HepG2 (cell line): Measurements from ENCODE around the gene OR8D4. TPM values are rescaled to one million over a fixed set of nuclear protein-coding genes. Genes with fewer than 3 reads are reported as not detected.

ENCODE experiments used
- ATAC-seq: fragments of 200-7000 bp; cut with Tn5 transposase; 3 replicates; pipeline ENCODE4 v1.9.1; 2020; ENCODE audit warnings: mild to moderate bottlenecking, moderate library complexity
- BruUV-seq: library from RNA; stranded (reverse); fragments of 400-500 nt; replicated peaks from 2 replicates; lab custom pipeline; 2021; lab: Mats Ljungman, UMichigan
- CTCF ChIA-PET: fragments of 300-600 bp; formaldehyde crosslinking; extraction: SDS; loops from one replicate; lab custom pipeline; 2021; ENCODE audit warnings: low total read pairs, inconsistent platforms, low intra/inter-chr PET ratio; lab: Yijun Ruan, JAX
- POLR2A ChIA-PET: fragments of 350-600 bp; sonication (Branson Sonifier 250); formaldehyde crosslinking; loops from one replicate; lab custom pipeline; 2020; ENCODE audit warnings: antibody characterized with exemption, inconsistent platforms; lab: Yijun Ruan, JAX
- DNase-seq: peaks from one replicate; pipeline ENCODE4 v3.0.0-alpha.2; 2015; ENCODE audit warnings: low spot score
- FAIRE-seq: peaks from 3 replicates; lab custom pipeline; 2011; peaks lifted over from hg19 to GRCh38; lab: Jason Lieb, UNC
- H2AFZ ChIP-seq: one replicate; pipeline ENCODE4 v1.6.1; 2011; ENCODE audit warnings: low read length, inconsistent platforms
- H3K27ac ChIP-seq: fragments of 300-600 bp; 3 replicates; pipeline ENCODE4 v1.8.0; 2011; ENCODE audit warnings: mixed run types, mild to moderate bottlenecking, mixed read lengths, low read length, inconsistent platforms; ENCODE audit not compliant: insufficient read depth; ENCODE audit errors: extremely low read length
- H3K27me3 ChIP-seq, 2 experiments: fragments of 200-600 bp in 1 of 2; 2 replicates in 1 of 2; 3 replicates in 1 of 2; pipeline versions ENCODE4 v1.6.0 to v1.8.0; 2011; ENCODE audit warnings: low read length in 2 of 2, mild to moderate bottlenecking in 2 of 2, moderate library complexity in 2 of 2, inconsistent platforms in 1 of 2; ENCODE audit not compliant: insufficient read depth in 2 of 2, control insufficient read depth in 1 of 2
- H3K36me3 ChIP-seq, 2 experiments: fragments of 200-600 bp in 1 of 2; replicated peaks in 1 of 2; 2 replicates in 1 of 2; 3 replicates in 1 of 2; pipeline versions ENCODE4 v1.5.1 to v1.8.0; 2011; ENCODE audit warnings: low read length in 2 of 2, inconsistent platforms in 1 of 2; ENCODE audit not compliant: insufficient read depth in 2 of 2, control insufficient read depth in 1 of 2
- H3K4me1 ChIP-seq: 2 replicates; pipeline ENCODE4 v1.5.1; 2012; ENCODE audit warnings: low read length, inconsistent platforms; ENCODE audit not compliant: insufficient read depth
- H3K4me2 ChIP-seq: 2 replicates; pipeline ENCODE4 v1.6.0; 2011; ENCODE audit warnings: low read depth, low read length, inconsistent platforms
- H3K4me3 ChIP-seq, 3 experiments: fragments of 200-600 bp in 1 of 3; sonication (generic), shearing (Covaris generic) in 1 of 3; replicated peaks in 1 of 3; 2 replicates each; pipeline ENCODE4 v1.5.1; 2011 to 2016; ENCODE audit warnings: low read length in 3 of 3, inconsistent platforms in 2 of 3, low read depth in 2 of 3, mild to moderate bottlenecking in 2 of 3, control low read depth in 1 of 3, mixed read lengths in 1 of 3; ENCODE audit not compliant: insufficient read depth in 1 of 3
- H3K79me2 ChIP-seq: one replicate; pipeline ENCODE4 v1.6.1; 2011; ENCODE audit warnings: low read length, inconsistent platforms; ENCODE audit not compliant: insufficient read depth
- H3K9ac ChIP-seq: 2 replicates; pipeline ENCODE4 v1.6.0; 2011; ENCODE audit warnings: mild to moderate bottlenecking, low read depth, low read length, inconsistent platforms; ENCODE audit not compliant: insufficient read depth
- H3K9me3 ChIP-seq: 2 replicates; pipeline ENCODE4 v1.5.1; 2012; ENCODE audit warnings: mild to moderate bottlenecking, low read length
- H4K20me1 ChIP-seq: 2 replicates; pipeline ENCODE4 v1.6.0; 2011; ENCODE audit warnings: inconsistent platforms, mild to moderate bottlenecking, low read length, moderate library complexity; ENCODE audit not compliant: insufficient read depth
- CAMTA2 ChIP-seq: sonication (generic); formaldehyde crosslinking; IDR thresholded peaks from 2 replicates; pipeline ENCODE4 v1.4.0; 2020; ENCODE audit warnings: mild to moderate bottlenecking, missing genetic modification reagents, borderline replicate concordance
- CHD2 ChIP-seq: IDR thresholded peaks from 2 replicates; pipeline ENCODE4 v1.6.1; 2011; ENCODE audit warnings: low read depth, low read length, improper control_type of control experiment
- CSRNP2 ChIP-seq: sonication (generic); formaldehyde crosslinking; conservative IDR thresholded peaks from 2 replicates; pipeline ENCODE4 v1.8.0; 2022; ENCODE audit warnings: low read depth, missing genetic modification reagents
- JDP2 ChIP-seq: sonication (generic); formaldehyde crosslinking; IDR thresholded peaks from 2 replicates; pipeline ENCODE4 v1.8.1; 2022; ENCODE audit warnings: missing genetic modification reagents, borderline replicate concordance
- JUNB ChIP-seq: sonication (generic); formaldehyde crosslinking; IDR thresholded peaks from 2 replicates; pipeline ENCODE4 v1.8.0; 2022; ENCODE audit warnings: missing genetic modification reagents, mild to moderate bottlenecking, borderline replicate concordance
- JUND ChIP-seq: sonication (generic); formaldehyde crosslinking; IDR thresholded peaks from 2 replicates; pipeline ENCODE4 v1.8.0; 2022; ENCODE audit warnings: mild to moderate bottlenecking, missing genetic modification reagents
- PHF21A ChIP-seq: sonication (generic); formaldehyde crosslinking; IDR thresholded peaks from 2 replicates; pipeline ENCODE4 v1.5.0; 2020; ENCODE audit warnings: mild to moderate bottlenecking, missing genetic modification reagents
- SALL1 ChIP-seq: sonication (generic); formaldehyde crosslinking; IDR thresholded peaks from 2 replicates; pipeline ENCODE4 v1.8.0; 2022; ENCODE audit warnings: mild to moderate bottlenecking, missing genetic modification reagents
- YEATS2 ChIP-seq: sonication (generic); formaldehyde crosslinking; IDR thresholded peaks from 2 replicates; pipeline ENCODE4 v1.4.0; 2020; ENCODE audit warnings: missing genetic modification reagents, borderline replicate concordance
- YEATS4 ChIP-seq: sonication (generic); formaldehyde crosslinking; IDR thresholded peaks from 2 replicates; pipeline ENCODE4 v1.4.0; 2020; ENCODE audit warnings: missing genetic modification reagents, borderline replicate concordance
- ZC3H13 ChIP-seq: sonication (generic); formaldehyde crosslinking; IDR thresholded peaks from 2 replicates; pipeline ENCODE4 v1.8.1; 2023; ENCODE audit warnings: mild to moderate bottlenecking, missing genetic modification reagents, moderate library complexity
- ZC3H4 ChIP-seq: sonication (generic); formaldehyde crosslinking; IDR thresholded peaks from 2 replicates; pipeline ENCODE4 v1.4.0; 2020; ENCODE audit warnings: missing genetic modification reagents, borderline replicate concordance
- ZNF143 ChIP-seq: sonication (generic); formaldehyde crosslinking; IDR thresholded peaks from 2 replicates; pipeline ENCODE4 v1.4.0; 2020; ENCODE audit warnings: missing genetic modification reagents
- ZNF224 ChIP-seq: sonication (generic); formaldehyde crosslinking; IDR thresholded peaks from 2 replicates; pipeline ENCODE4 v1.5.0; 2020; ENCODE audit warnings: mild to moderate bottlenecking, missing genetic modification reagents
- ZNF317 ChIP-seq: sonication (generic); formaldehyde crosslinking; IDR thresholded peaks from 2 replicates; pipeline ENCODE4 v1.5.0; 2020; ENCODE audit warnings: mild to moderate bottlenecking, missing genetic modification reagents
- ZNF484 ChIP-seq: sonication (generic); formaldehyde crosslinking; IDR thresholded peaks from 2 replicates; pipeline ENCODE4 v1.5.1; 2020; ENCODE audit warnings: mild to moderate bottlenecking, low read depth, missing genetic modification reagents, borderline replicate concordance
- WGBS: methylation state at CpG from one replicate; pipeline ENCODE4 v1.1.6; 2017; ENCODE audit warnings: low lambda C conversion rate; 5-methylcytosine and 5-hydroxymethylcytosine counted together
- in situ Hi-C: cut with HindIII; loops from 2 replicates; pipeline ENCODE4 v1.10.0; 2017; ENCODE audit warnings: low pct_unique_long_range_greater_than_20kb; ENCODE audit not compliant: extremely low pct_ligation_motif_present
- intact Hi-C: fragments of 100-400 bp; cut with micrococcal nuclease; formaldehyde crosslinking; loops from one replicate; pipeline ENCODE4 v1.10.0; 2022; ENCODE audit not compliant: unreplicated experiment
- polyA plus RNA-seq, 8 experiments: library from polyadenylated mRNA; depleted of rRNA in 3 of 8; stranded (reverse) in 7 of 8; unstranded in 1 of 8; fragments of >200 nt; fragmentation: Illumina TruSeq in 4 of 8; extraction: Trizol in 4 of 8; gene quantifications; 2 replicates each; pipeline versions ENCODE4 v1.2.1 to v1.2.3, GENCODE V29; 2011 to 2016; ENCODE audit warnings: low read depth in 4 of 8, missing spikeins in 1 of 8, mixed read lengths in 1 of 8; ENCODE audit not compliant: insufficient read depth in 1 of 8
- total RNA-seq, 5 experiments: library from RNA; depleted of rRNA; stranded (reverse); fragments of >200 nt; fragmentation: Illumina TruSeq; extraction: Trizol; gene quantifications; 2 replicates each; pipeline ENCODE4 v1.2.3, GENCODE V29; 2016; ENCODE audit warnings: low read depth in 1 of 5
- TF ChIP-seq, protein P1 (sequence below): sonication (generic); formaldehyde crosslinking; IDR thresholded peaks from 2 replicates; pipeline ENCODE4 v1.5.0; 2020; ENCODE audit warnings: missing genetic modification reagents
- TF ChIP-seq, protein P2 (sequence below): IDR thresholded peaks from 2 replicates; pipeline ENCODE4 v1.6.1; 2018; ENCODE audit warnings: missing genetic modification reagents, mild to moderate bottlenecking, missing compliant biosample characterization

Gene OR8D4
- total and polyA plus RNA-seq, 2 of the 13 experiments (the other 11 are each of a cell fraction or from before 2014, with no cell fraction given), result not detected

GRCh38 chr11:123924027-123924426 lies 22.1 kb downstream of the OR8D4 start:
- no peak for DNase-seq
- ATAC-seq, result no peak
- in situ Hi-C loops (no loop called here), intact Hi-C loops (no loop called here)
- ChIA-PET POLR2A (no interaction called here), CTCF (no interaction called here)
- Histone ChIP-seq H3K4me2 (no peak overlapping the region), H3K9me3 (peaks cover 3% of the 10 kb centered on the region; the same call in 1 of the 2 replicates), H3K36me3 (no peaks in the 10 kb centered on the region), H3K27me3 (no peaks in the 10 kb centered on the region), H3K9ac (no peak overlapping the region), H3K27ac (no peak overlapping the region), H3K79me2 (no peaks in the 10 kb centered on the region), H3K4me3 (no peak overlapping the region), H4K20me1 (no peaks in the 10 kb centered on the region), H2AFZ (no peak overlapping the region)
- no peak for FAIRE-seq
- 3% methylated on average over 1 of the region's 1 CpG for WGBS
- TF ChIP-seq ZNF317 (CRISPR knock-in tag), result no peak
- TF ChIP-seq, protein P1, sequence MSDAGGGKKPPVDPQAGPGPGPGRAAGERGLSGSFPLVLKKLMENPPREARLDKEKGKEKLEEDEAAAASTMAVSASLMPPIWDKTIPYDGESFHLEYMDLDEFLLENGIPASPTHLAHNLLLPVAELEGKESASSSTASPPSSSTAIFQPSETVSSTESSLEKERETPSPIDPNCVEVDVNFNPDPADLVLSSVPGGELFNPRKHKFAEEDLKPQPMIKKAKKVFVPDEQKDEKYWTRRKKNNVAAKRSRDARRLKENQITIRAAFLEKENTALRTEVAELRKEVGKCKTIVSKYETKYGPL (CRISPR knock-in tag), result no peak
- TF ChIP-seq CAMTA2, result no peak
- TF ChIP-seq JUNB (CRISPR knock-in tag), result no peak
- TF ChIP-seq ZC3H13 (CRISPR knock-in tag), result no peak
- TF ChIP-seq YEATS4 (CRISPR knock-in tag), result no peak
- no peak for TF ChIP-seq ZNF224
- no peak for TF ChIP-seq PHF21A (CRISPR knock-in tag)
- TF ChIP-seq, protein P2, sequence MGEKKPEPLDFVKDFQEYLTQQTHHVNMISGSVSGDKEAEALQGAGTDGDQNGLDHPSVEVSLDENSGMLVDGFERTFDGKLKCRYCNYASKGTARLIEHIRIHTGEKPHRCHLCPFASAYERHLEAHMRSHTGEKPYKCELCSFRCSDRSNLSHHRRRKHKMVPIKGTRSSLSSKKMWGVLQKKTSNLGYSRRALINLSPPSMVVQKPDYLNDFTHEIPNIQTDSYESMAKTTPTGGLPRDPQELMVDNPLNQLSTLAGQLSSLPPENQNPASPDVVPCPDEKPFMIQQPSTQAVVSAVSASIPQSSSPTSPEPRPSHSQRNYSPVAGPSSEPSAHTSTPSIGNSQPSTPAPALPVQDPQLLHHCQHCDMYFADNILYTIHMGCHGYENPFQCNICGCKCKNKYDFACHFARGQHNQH (CRISPR knock-in tag), result no peak
- no peak for TF ChIP-seq ZNF143 (CRISPR knock-in tag)
- no peak for TF ChIP-seq YEATS2 (CRISPR knock-in tag)
- no peak for TF ChIP-seq JDP2
- TF ChIP-seq CSRNP2 (CRISPR knock-in tag), result no peak
- no peak for TF ChIP-seq ZC3H4 (CRISPR knock-in tag)
- no peak for TF ChIP-seq SALL1 (CRISPR knock-in tag)
- TF ChIP-seq ZNF484 (CRISPR knock-in tag), result no peak
- TF ChIP-seq JUND (CRISPR knock-in tag), result no peak
- no peak for TF ChIP-seq CHD2
- TF ChIP-seq, all 625 proteins: peak for 0
- H3K4me1 ChIP-seq, result no peaks in the 10 kb centered on the region
- no TSS peak for BruUV-seq
